ENCODE measurements around the gene CAMK1G.

CAMK1G gene

DNA sequence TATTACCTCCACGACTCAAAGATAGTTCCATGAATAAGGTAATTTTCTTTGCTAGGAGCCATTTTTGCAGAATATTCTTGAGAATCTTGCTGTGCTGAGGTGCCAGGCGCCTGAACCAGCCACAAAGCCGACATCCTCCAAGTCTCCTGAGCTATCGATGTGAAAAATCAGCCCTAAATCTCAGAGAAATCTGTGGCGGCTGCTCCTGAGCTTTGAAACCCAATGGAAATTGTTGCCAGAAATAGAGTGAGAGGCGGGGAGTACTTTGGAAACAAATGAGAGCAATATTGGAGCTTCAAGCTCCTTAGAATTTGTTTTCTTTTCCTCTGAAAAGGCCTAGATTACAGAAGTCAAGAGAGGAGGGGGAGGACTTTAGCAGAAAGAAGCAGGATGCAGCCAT, 6.3 kb downstream of the CAMK1G start:
- TF ChIP-seq ZFX (IDR thresholded peaks at IDR 0.05; ENCODE audit: borderline replicate concordance) = no peak
- TF ChIP-seq, protein P1, sequence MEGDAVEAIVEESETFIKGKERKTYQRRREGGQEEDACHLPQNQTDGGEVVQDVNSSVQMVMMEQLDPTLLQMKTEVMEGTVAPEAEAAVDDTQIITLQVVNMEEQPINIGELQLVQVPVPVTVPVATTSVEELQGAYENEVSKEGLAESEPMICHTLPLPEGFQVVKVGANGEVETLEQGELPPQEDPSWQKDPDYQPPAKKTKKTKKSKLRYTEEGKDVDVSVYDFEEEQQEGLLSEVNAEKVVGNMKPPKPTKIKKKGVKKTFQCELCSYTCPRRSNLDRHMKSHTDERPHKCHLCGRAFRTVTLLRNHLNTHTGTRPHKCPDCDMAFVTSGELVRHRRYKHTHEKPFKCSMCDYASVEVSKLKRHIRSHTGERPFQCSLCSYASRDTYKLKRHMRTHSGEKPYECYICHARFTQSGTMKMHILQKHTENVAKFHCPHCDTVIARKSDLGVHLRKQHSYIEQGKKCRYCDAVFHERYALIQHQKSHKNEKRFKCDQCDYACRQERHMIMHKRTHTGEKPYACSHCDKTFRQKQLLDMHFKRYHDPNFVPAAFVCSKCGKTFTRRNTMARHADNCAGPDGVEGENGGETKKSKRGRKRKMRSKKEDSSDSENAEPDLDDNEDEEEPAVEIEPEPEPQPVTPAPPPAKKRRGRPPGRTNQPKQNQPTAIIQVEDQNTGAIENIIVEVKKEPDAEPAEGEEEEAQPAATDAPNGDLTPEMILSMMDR (IDR thresholded peaks at IDR 0.05) = no peak
- no peak overlapping the region for H3K27ac ChIP-seq

DNA sequence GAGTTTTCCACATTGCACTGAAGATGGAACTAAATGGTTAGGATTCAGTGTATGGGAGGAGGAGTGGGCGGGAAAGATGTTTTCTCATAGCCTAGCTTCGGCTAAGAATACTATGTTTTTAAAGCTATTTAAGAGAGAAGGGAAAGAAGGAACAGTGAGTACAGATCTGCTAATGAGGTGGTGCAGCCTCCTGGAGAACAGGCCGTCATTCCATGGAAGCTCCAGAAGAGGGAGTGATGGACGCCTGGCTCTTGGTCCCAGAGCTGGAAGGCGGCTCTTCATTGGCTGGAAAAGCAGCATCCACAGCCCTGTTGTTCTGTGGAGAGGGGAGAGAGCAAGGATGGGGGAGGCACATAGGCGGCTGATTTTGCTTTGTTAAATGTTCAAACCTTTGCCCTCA, 6.9 kb downstream of the CAMK1G start:
- H3K27ac ChIP-seq = no peak overlapping the region
- TF ChIP-seq, protein P1 (IDR thresholded peaks at IDR 0.05) = peak; percentile 47
- TF ChIP-seq ZFX (IDR thresholded peaks at IDR 0.05; ENCODE audit: borderline replicate concordance) = no peak

DNA sequence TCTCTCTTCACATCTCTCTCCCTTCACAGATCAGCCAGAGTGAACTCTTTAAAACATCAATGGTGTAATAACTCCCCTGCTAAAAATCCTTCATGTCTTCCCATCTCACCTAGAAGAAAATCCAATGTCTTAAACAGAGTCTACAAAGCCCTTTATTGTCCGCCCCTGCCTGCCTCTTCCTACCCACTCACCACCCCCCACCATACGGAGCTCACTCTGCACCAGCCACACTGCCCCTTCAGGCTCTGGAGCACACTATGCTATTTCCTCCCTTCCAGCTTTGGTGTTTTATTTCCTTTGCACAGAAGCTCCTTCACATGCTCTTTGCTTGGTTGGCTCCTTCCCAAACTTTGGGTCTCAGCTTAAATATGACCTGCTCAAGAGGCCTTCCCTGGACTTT, 10.2 kb downstream of the CAMK1G start:
- TF ChIP-seq, protein P1 (IDR thresholded peaks at IDR 0.05) = no peak
- TF ChIP-seq ZFX (IDR thresholded peaks at IDR 0.05; ENCODE audit: borderline replicate concordance) = no peak
- H3K27ac ChIP-seq = no peak overlapping the region

DNA sequence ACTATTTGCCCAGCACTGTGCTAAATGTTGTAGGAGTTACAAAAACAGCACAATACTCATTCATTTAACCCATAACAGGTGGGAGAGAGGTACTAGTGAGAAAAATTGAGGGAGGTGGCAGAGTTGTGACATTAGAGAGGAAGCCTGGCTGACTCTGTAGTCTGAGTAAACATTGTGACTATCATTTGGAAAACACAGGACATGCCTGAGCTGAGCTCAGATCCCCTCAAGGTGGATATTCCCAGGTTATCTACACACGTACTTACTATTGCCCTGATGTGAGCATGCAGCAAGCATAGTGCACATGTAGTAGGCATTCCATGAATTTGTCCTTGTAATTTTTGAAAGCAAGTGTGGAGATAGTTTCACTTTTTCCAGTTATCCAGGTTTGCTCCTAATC, 10.9 kb downstream of the CAMK1G start:
- no peak overlapping the region for H3K27ac ChIP-seq
- TF ChIP-seq, protein P1 (IDR thresholded peaks at IDR 0.05) = no peak
- TF ChIP-seq ZFX (IDR thresholded peaks at IDR 0.05; ENCODE audit: borderline replicate concordance) = no peak

DNA sequence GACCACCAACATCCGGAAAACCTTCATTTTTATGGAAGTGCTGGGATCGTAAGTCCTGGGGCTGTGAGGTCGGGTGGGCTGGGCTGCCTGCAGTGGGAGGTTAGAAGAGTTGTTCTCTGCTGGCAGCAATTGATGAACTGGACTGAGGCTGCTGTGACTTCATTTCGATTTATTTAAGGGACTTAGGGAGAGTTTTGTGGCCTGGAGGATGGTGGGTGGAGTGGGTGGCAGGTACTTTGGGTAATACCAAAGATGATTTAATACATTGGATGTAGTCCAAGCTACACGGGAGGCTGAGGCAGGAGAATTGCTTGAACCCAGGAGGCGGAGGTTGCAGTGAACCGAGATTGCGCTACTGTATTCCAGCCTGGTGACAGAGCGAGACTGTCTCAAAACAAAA, 11.5 kb downstream of the CAMK1G start:
- H3K27ac ChIP-seq = no peak overlapping the region
- no peak for TF ChIP-seq ZFX (IDR thresholded peaks at IDR 0.05; ENCODE audit: borderline replicate concordance)

DNA sequence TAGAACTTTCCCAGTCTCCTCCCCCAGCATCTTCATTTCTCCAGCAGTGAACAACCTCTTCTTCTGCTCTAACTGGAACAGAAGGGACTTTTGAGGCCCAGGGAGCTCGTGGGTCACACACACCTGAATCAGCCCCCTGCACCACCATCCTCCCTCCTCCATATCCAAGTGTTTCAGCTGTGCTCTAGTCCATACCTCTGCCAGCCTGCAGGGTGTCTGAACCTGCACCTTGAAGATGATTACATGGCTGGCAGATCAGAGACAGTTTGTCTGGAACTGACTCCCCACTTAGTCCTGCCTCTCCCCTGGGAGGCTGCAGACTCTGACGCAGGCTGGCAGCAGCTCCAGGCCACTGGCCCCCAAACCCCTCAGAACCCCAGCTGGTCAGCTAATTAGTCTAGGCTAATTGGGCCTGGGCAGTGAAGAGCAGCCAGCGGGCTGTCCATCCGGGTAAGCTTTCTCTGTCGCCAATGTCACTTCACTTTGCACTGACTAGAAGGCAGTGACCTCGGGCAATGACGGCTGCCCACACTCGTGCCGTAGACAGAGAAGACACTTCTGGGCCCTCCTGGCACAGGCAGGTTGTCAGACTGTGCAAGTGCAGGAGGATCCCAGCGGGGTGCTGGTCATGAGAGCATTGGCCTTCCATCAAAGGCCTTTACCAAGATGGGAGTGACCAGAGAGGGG, 12.2 kb downstream of the CAMK1G start:
- no peak for TF ChIP-seq ZFX (IDR thresholded peaks at IDR 0.05; ENCODE audit: borderline replicate concordance)
- TF ChIP-seq, protein P1 (IDR thresholded peaks at IDR 0.05) = no peak

DNA sequence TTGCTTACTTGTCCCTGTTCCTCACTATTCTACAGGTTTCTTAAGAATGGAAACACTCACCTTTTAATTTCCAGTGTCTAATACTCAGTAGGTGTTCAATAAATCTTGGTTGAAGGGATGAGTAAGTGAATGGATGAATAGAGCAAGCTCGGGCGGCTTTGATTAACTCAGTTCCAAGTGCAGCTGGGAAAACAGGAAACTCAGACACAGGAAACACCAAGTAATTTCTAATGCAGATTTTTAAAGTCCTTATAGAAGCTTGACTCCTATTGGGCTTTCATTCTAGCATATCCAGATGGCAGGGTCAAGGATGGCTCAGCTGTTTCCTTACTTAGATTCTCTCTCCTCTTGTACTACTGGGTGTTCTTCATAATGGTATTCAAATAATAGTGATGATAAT, 14.0 kb downstream of the CAMK1G start:
- H3K27ac ChIP-seq = no peak overlapping the region
- TF ChIP-seq ZFX (IDR thresholded peaks at IDR 0.05; ENCODE audit: borderline replicate concordance) = no peak
- TF ChIP-seq, protein P1 (IDR thresholded peaks at IDR 0.05) = no peak

More for the DNA sequence above, 12.2 kb downstream of the CAMK1G start:
- H3K27ac ChIP-seq = no peak overlapping the region

DNA sequence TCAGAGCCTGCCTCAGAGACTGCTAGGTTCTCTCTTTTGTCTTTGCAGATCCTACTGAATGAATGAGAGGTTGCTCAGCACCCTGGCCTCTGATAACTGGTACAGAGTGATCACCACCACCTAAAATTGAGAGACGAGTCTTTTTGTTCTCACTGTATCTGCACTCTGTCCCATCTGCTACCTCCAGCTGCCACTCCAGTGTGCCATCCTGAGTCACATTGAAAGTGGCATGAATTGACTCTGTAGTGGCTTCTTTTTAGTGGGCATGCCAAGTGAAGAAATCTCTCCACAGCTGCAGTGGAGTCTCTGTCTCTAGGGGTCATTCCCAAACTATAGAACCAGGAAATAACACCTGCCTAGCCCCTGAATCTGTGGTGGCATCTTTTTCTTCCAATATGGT, 14.7 kb downstream of the CAMK1G start:
- no peak for TF ChIP-seq ZFX (IDR thresholded peaks at IDR 0.05; ENCODE audit: borderline replicate concordance)
- TF ChIP-seq, protein P1 (IDR thresholded peaks at IDR 0.05) = no peak
- no peak overlapping the region for H3K27ac ChIP-seq
